GM18502 (cell line): Measurements from ENCODE around the gene MEST.
"Not testable (repeated sequence)": the region's sequence is repeated elsewhere in the genome, so short reads cannot be mapped to it uniquely, and the experiment has no call there.

ENCODE experiments used
- ATAC-seq: cut with Tn5 transposase; IDR thresholded peaks from one replicate; pipeline ENCODE4 v1.9.1; 2021; ENCODE audit warnings: mild to moderate bottlenecking; ENCODE audit not compliant: unreplicated experiment, poor library complexity

The MEST gene

GRCh38 chr7:130483031-130483430 is 8.9 kb upstream of the MEST start:
- no peak for ATAC-seq

GRCh38 chr7:130485734-130486113 is 6.2 kb upstream of the MEST start:
- ATAC-seq = no peak

- peak; percentile 61 for ATAC-seq
These were observed 5.6 kb upstream of the MEST start for GRCh38 chr7:130486114-130486953.

GRCh38 chr7:130486954-130487436 is 4.9 kb upstream of the MEST start:
- ATAC-seq = no peak

GRCh38 chr7:130488392-130489139 is 3.3 kb upstream of the MEST start:
- ATAC-seq = no peak

GRCh38 chr7:130489140-130489983 is 2.5 kb upstream of the MEST start:
- no peak for ATAC-seq

- ATAC-seq = no peak
These were observed 1.5 kb upstream of the MEST start for GRCh38 chr7:130490311-130490791.

- ATAC-seq = no peak
These were observed 739 bp upstream of the MEST start for GRCh38 chr7:130490888-130491804.

- ATAC-seq = no peak
These were observed 814 bp downstream of the MEST start for GRCh38 chr7:130492523-130493274.

- ATAC-seq = no peak
These were observed 1.5 kb downstream of the MEST start for GRCh38 chr7:130493275-130493873.

- no peak for ATAC-seq
These were observed 2.6 kb downstream of the MEST start for GRCh38 chr7:130494431-130494858.

GRCh38 chr7:130500463-130500862 is 8.6 kb downstream of the MEST start:
- no peak for ATAC-seq

- ATAC-seq = no peak
These were observed 9.0 kb downstream of the MEST start for GRCh38 chr7:130500910-130501309.

GRCh38 chr7:130505753-130506152 is 13.9 kb downstream of the MEST start:
- no peak for ATAC-seq

GRCh38 chr7:130506358-130506757 is 14.5 kb downstream of the MEST start:
- ATAC-seq = no peak

GRCh38 chr7:130512038-130512437 is 20.2 kb downstream of the MEST start:
- not testable (repeated sequence) for ATAC-seq

- no peak for ATAC-seq
These were observed 21.6 kb downstream of the MEST start for GRCh38 chr7:130513447-130513846.

GRCh38 chr7:130515315-130516040 is 23.6 kb downstream of the MEST start:
- no peak for ATAC-seq
